Fibroblast of skin of left biceps (primary cell): Measurements from ENCODE around the gene KDM2B.
"Not testable (repeated sequence)": the region's sequence is repeated elsewhere in the genome, so short reads cannot be mapped to it uniquely, and the experiment has no call there.

Source experiments
- DNase-seq, 2 experiments: peaks; one replicate each; pipeline ENCODE4 v3.0.0-alpha.2; 2013; ENCODE audit warnings: low read depth in 2 of 2

KDM2B gene

GRCh38 chr12:121503395-121503794 lies 77.4 kb downstream of the KDM2B start:
- no peak for DNase-seq

GRCh38 chr12:121501946-121502345 lies 78.9 kb downstream of the KDM2B start:
- no peak for DNase-seq

GRCh38 chr12:121499929-121500793 lies 80.7 kb downstream of the KDM2B start:
- DNase-seq: peak; percentile 20 to 27

GRCh38 chr12:121495746-121496145 lies 85.1 kb downstream of the KDM2B start:
- no peak for DNase-seq

GRCh38 chr12:121494093-121494787 lies 86.6 kb downstream of the KDM2B start:
- peak in 1 of 2 experiments; percentile 2 for DNase-seq

- no peak for DNase-seq
Observed at GRCh38 chr12:121490401-121491281, 90.2 kb downstream of the KDM2B start.

- no peak for DNase-seq
Observed at GRCh38 chr12:121489874-121490273, 90.9 kb downstream of the KDM2B start.

- no peak for DNase-seq
Observed at GRCh38 chr12:121484967-121485366, 95.9 kb downstream of the KDM2B start.

- DNase-seq: not testable (repeated sequence)
Observed at GRCh38 chr12:121484564-121484963, 96.3 kb downstream of the KDM2B start.

- no peak for DNase-seq
Observed at GRCh38 chr12:121483949-121484348, 96.9 kb downstream of the KDM2B start.

- no peak for DNase-seq
Observed at GRCh38 chr12:121476477-121476876, 104.3 kb downstream of the KDM2B start.

GRCh38 chr12:121475279-121475678 lies 105.5 kb downstream of the KDM2B start:
- DNase-seq: no peak

- DNase-seq: no peak
Observed at GRCh38 chr12:121472150-121472905, 108.5 kb downstream of the KDM2B start.

GRCh38 chr12:121470751-121471150 lies 110.1 kb downstream of the KDM2B start:
- no peak for DNase-seq

GRCh38 chr12:121468499-121468801 lies 112.4 kb downstream of the KDM2B start:
- no peak for DNase-seq

GRCh38 chr12:121467638-121468498 lies 113.0 kb downstream of the KDM2B start:
- no peak for DNase-seq

GRCh38 chr12:121466794-121467637 lies 113.8 kb downstream of the KDM2B start:
- peak; percentile 69 to 75 for DNase-seq

GRCh38 chr12:121465921-121466793 lies 114.7 kb downstream of the KDM2B start:
- DNase-seq: no peak

- no peak for DNase-seq
Observed at GRCh38 chr12:121464331-121464730, 116.5 kb downstream of the KDM2B start.
